GM12891 (cell line): ENCODE data around the gene OR10A6.

Experiments
- DNase-seq: peaks from one replicate; pipeline ENCODE4 v3.0.0; 2011; ENCODE audit warnings: low spot score; ENCODE audit not compliant: insufficient read length
- FAIRE-seq: peaks from 2 replicates; lab custom pipeline; 2011; peaks lifted over from hg19 to GRCh38; lab: Jason Lieb, UNC
- PAX5 ChIP-seq: IDR thresholded peaks from 2 replicates; pipeline ENCODE4 v1.6.1; 2011; ENCODE audit warnings: low read length, moderate library complexity, mild to moderate bottlenecking; ENCODE audit not compliant: insufficient read depth, severe bottlenecking
- POLR2A ChIP-seq: IDR thresholded peaks from 2 replicates; pipeline ENCODE4 v1.6.1; 2011; ENCODE audit warnings: low read depth, low read length, control low read depth
- POLR2AphosphoS5 ChIP-seq: IDR thresholded peaks from 2 replicates; pipeline ENCODE4 v1.6.1; 2011; ENCODE audit warnings: low read depth, low read length, control low read depth
- POU2F2 ChIP-seq: IDR thresholded peaks from 2 replicates; pipeline ENCODE4 v1.6.1; 2011; ENCODE audit warnings: low read depth, mild to moderate bottlenecking, control low read depth, low read length, moderate library complexity
- SPI1 ChIP-seq: IDR thresholded peaks from 2 replicates; pipeline ENCODE4 v1.6.1; 2011; ENCODE audit warnings: low read depth, low read length, control low read depth
- TAF1 ChIP-seq: IDR thresholded peaks from 2 replicates; pipeline ENCODE4 v1.6.1; 2011; ENCODE audit warnings: low read depth, low read length, control low read depth

OR10A6 gene

DNA sequence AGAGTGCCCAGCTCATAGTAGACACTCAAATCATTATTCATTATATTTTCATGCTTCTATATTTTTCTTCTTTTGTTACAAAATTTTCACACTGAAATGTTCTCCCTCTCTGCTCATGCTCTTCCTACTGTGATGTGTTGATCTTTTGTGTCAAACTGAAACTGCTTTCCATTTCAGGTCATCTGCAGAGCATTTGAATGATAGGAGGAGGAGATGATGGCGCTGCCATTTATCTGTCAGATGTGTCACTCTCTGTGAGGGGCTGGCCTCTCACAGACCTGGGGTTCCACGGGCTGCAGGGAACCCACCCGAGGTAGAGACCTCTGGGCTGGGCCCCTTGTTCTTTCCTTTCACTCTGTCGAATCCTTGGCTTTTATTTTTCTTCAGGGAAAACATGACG is 41.1 kb downstream of the OR10A6 start:
- no peak for DNase-seq
- TF ChIP-seq POU2F2 (no peak), SPI1 (no peak), POLR2A (no peak), POLR2AphosphoS5 (no peak), PAX5 (no peak), TAF1 (no peak)
- FAIRE-seq, result peak; percentile 56

DNA sequence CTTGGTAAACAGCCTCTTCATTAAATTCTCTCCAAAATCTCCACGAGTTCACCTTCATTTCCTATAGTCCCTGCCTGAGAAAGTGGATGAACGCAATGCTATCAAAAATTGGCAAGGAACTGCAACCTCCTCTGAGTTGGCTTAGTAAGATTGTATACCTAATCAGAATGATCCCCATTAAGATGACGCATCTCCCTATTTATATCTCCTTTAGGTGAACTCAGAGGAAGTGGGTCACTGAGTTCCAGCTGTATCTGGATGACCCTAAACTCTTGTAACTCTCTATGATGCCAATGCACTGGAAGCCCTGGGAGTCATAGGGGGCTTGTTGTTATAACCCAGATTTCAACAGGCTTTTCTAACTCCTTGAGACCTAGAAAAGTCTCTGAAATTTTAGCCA is 48.2 kb downstream of the OR10A6 start:
- no peak for DNase-seq

More for the DNA sequence above, 48.2 kb downstream of the OR10A6 start:
- no peak for FAIRE-seq
- TF ChIP-seq POU2F2 (no peak), POLR2AphosphoS5 (no peak), POLR2A (no peak), SPI1 (no peak)
